Measurements from ENCODE around the gene KIRREL1.
"Not testable (repeated sequence)": the region's sequence is repeated elsewhere in the genome, so short reads cannot be mapped to it uniquely, and the experiment has no call there.

The KIRREL1 gene

GRCh38 chr1:158117854-158118704, 124.6 kb downstream of the KIRREL1 start:
- TF ChIP-seq JUND (IDR thresholded peaks at IDR 0.05; ENCODE audit: low read depth), result no peak
- DNase-seq (ENCODE audit: low read depth in 1 of 2, low spot score in 1 of 2), result peak; percentile 74 to 79
- in situ Hi-C loops (cut with HindIII; ENCODE audit: low pct_unique_long_range_greater_than_20kb, low sequenced_read_pairs), result no loop called here

GRCh38 chr1:158118713-158119402, 125.4 kb downstream of the KIRREL1 start:
- in situ Hi-C loops (cut with HindIII; ENCODE audit: low pct_unique_long_range_greater_than_20kb, low sequenced_read_pairs), result no loop called here
- DNase-seq (ENCODE audit: low read depth in 1 of 2, low spot score in 1 of 2), result no peak
- TF ChIP-seq JUND (IDR thresholded peaks at IDR 0.05; ENCODE audit: low read depth), result no peak

GRCh38 chr1:158119976-158120653, 126.7 kb downstream of the KIRREL1 start:
- in situ Hi-C loops (cut with HindIII; ENCODE audit: low pct_unique_long_range_greater_than_20kb, low sequenced_read_pairs), result no loop called here
- DNase-seq (ENCODE audit: low read depth in 1 of 2, low spot score in 1 of 2), result no peak
- no peak for TF ChIP-seq JUND (IDR thresholded peaks at IDR 0.05; ENCODE audit: low read depth)

GRCh38 chr1:158121604-158122254, 128.3 kb downstream of the KIRREL1 start:
- in situ Hi-C loops (cut with HindIII; ENCODE audit: low pct_unique_long_range_greater_than_20kb, low sequenced_read_pairs), result no loop called here
- no peak for TF ChIP-seq JUND (IDR thresholded peaks at IDR 0.05; ENCODE audit: low read depth)
- peak; percentile 65 to 84 for DNase-seq (ENCODE audit: low read depth in 1 of 2, low spot score in 1 of 2)

GRCh38 chr1:158122833-158123388, 129.5 kb downstream of the KIRREL1 start:
- TF ChIP-seq JUND (IDR thresholded peaks at IDR 0.05; ENCODE audit: low read depth), result no peak
- DNase-seq (ENCODE audit: low read depth in 1 of 2, low spot score in 1 of 2), result no peak
- in situ Hi-C loops (cut with HindIII; ENCODE audit: low pct_unique_long_range_greater_than_20kb, low sequenced_read_pairs), result no loop called here

- in situ Hi-C loops (cut with HindIII; ENCODE audit: low pct_unique_long_range_greater_than_20kb, low sequenced_read_pairs), result no loop called here
- no peak for TF ChIP-seq JUND (IDR thresholded peaks at IDR 0.05; ENCODE audit: low read depth)
- DNase-seq (ENCODE audit: low read depth in 1 of 2, low spot score in 1 of 2), result no peak
These were observed 130.6 kb downstream of the KIRREL1 start for GRCh38 chr1:158124034-158124433.

GRCh38 chr1:158124999-158125398, 131.6 kb downstream of the KIRREL1 start:
- no peak for TF ChIP-seq JUND (IDR thresholded peaks at IDR 0.05; ENCODE audit: low read depth)
- in situ Hi-C loops (cut with HindIII; ENCODE audit: low pct_unique_long_range_greater_than_20kb, low sequenced_read_pairs), result no loop called here
- DNase-seq (ENCODE audit: low read depth in 1 of 2, low spot score in 1 of 2), result peak; percentile 89 to 96

- no peak for TF ChIP-seq JUND (IDR thresholded peaks at IDR 0.05; ENCODE audit: low read depth)
- no peak for DNase-seq (ENCODE audit: low read depth in 1 of 2, low spot score in 1 of 2)
- in situ Hi-C loops (cut with HindIII; ENCODE audit: low pct_unique_long_range_greater_than_20kb, low sequenced_read_pairs), result no loop called here
These were observed 133.0 kb downstream of the KIRREL1 start for GRCh38 chr1:158126425-158126824.

- in situ Hi-C loops (cut with HindIII; ENCODE audit: low pct_unique_long_range_greater_than_20kb, low sequenced_read_pairs); DNase-seq (ENCODE audit: low read depth in 1 of 2, low spot score in 1 of 2): not testable (repeated sequence)
These were observed 135.1 kb downstream of the KIRREL1 start for GRCh38 chr1:158128531-158128930.

- in situ Hi-C loops (cut with HindIII; ENCODE audit: low pct_unique_long_range_greater_than_20kb, low sequenced_read_pairs), result no loop called here
- DNase-seq (ENCODE audit: low read depth in 1 of 2, low spot score in 1 of 2), result no peak
- no peak for TF ChIP-seq JUND (IDR thresholded peaks at IDR 0.05; ENCODE audit: low read depth)
These were observed 137.8 kb downstream of the KIRREL1 start for GRCh38 chr1:158131217-158131616.

- TF ChIP-seq JUND (IDR thresholded peaks at IDR 0.05; ENCODE audit: low read depth), result no peak
- DNase-seq (ENCODE audit: low read depth in 1 of 2, low spot score in 1 of 2), result no peak
- in situ Hi-C loops (cut with HindIII; ENCODE audit: low pct_unique_long_range_greater_than_20kb, low sequenced_read_pairs), result no loop called here
These were observed 147.3 kb downstream of the KIRREL1 start for GRCh38 chr1:158140764-158141192.

- no peak for TF ChIP-seq JUND (IDR thresholded peaks at IDR 0.05; ENCODE audit: low read depth)
- DNase-seq (ENCODE audit: low read depth in 1 of 2, low spot score in 1 of 2), result peak in 1 of 2 experiments; percentile 43
- in situ Hi-C loops (cut with HindIII; ENCODE audit: low pct_unique_long_range_greater_than_20kb, low sequenced_read_pairs), result no loop called here
These were observed 151.8 kb downstream of the KIRREL1 start for GRCh38 chr1:158145173-158145719.

Measured in T47D (cell line).